Measurements from ENCODE around the gene PDK3.

PDK3 gene

DNA sequence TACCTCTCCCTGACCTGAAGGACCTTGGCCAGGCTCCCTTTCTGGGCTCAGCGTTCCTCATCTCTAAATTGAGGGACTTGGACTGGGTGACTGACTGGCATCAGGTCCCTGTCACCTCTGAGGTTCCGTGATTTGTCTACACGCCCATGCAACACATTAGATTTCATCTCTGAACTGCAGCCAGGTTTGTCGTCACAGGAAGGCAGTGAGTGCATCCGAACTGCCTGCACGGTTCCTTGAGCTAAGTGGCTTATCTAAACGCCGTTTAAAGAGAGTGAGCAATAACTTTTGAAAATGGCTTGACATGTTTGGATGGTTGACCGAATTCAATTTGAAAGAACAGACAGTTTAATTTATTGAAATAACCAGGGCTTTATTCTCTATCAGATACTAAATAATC is 112.0 kb downstream of the PDK3 start:
- no peak for ATAC-seq (ENCODE audit: insufficient read depth, low read depth)
- H3K4me1 ChIP-seq (ENCODE audit: insufficient read depth, low read length), result no peaks in the 10 kb centered on the region
- peaks cover 7% of the 10 kb centered on the region; the same call in 1 of the 2 replicates for H3K36me3 ChIP-seq (ENCODE audit: insufficient read depth, low read length)
- no peak for TF ChIP-seq EZH2 (IDR thresholded peaks at IDR 0.05; ENCODE audit: borderline replicate concordance, low read depth, low read length, severe bottlenecking)
- TF ChIP-seq, protein P1, sequence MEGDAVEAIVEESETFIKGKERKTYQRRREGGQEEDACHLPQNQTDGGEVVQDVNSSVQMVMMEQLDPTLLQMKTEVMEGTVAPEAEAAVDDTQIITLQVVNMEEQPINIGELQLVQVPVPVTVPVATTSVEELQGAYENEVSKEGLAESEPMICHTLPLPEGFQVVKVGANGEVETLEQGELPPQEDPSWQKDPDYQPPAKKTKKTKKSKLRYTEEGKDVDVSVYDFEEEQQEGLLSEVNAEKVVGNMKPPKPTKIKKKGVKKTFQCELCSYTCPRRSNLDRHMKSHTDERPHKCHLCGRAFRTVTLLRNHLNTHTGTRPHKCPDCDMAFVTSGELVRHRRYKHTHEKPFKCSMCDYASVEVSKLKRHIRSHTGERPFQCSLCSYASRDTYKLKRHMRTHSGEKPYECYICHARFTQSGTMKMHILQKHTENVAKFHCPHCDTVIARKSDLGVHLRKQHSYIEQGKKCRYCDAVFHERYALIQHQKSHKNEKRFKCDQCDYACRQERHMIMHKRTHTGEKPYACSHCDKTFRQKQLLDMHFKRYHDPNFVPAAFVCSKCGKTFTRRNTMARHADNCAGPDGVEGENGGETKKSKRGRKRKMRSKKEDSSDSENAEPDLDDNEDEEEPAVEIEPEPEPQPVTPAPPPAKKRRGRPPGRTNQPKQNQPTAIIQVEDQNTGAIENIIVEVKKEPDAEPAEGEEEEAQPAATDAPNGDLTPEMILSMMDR (IDR thresholded peaks at IDR 0.05; ENCODE audit: borderline replicate concordance, extremely low read depth, low read length, poor library complexity, severe bottlenecking), result no peak
- H3K27ac ChIP-seq (ENCODE audit: low read length), result no peak overlapping the region
- H2AFZ ChIP-seq (ENCODE audit: low read depth, low read length), result no peak overlapping the region
- no peak for DNase-seq
- H3K9me3 ChIP-seq (ENCODE audit: insufficient read depth, low read length, severe bottlenecking), result no peaks in the 10 kb centered on the region
- H3K4me2 ChIP-seq (ENCODE audit: insufficient read depth, low read length), result no peak overlapping the region
- H4K20me1 ChIP-seq (ENCODE audit: insufficient read depth, low read length), result no peaks in the 10 kb centered on the region
- no peaks in the 10 kb centered on the region for H3K79me2 ChIP-seq (ENCODE audit: insufficient read depth, low read length)
- no peak overlapping the region for H3K4me3 ChIP-seq (ENCODE audit: low read depth in 1 of 2, low read length in 2 of 2)
- H3K9ac ChIP-seq (ENCODE audit: low read depth, low read length), result no peak overlapping the region
- no peaks in the 10 kb centered on the region for H3K27me3 ChIP-seq (ENCODE audit: insufficient read depth, low read length, poor library complexity)
